A673 (cell line): ENCODE measurements around the gene JAML.

Source experiments
- CTCF ChIP-seq: fragments of 300-800, 200-600 bp; sonication (generic); conservative IDR thresholded peaks from 2 replicates; pipeline ENCODE4 v1.5.1; 2017; ENCODE audit warnings: low read depth, mild to moderate bottlenecking, antibody characterized with exemption, low read length, moderate library complexity, mixed read lengths
- EZH2 ChIP-seq: fragments of 200-600 bp; sonication (generic); IDR thresholded peaks from 2 replicates; pipeline ENCODE4 v1.6.1; 2017; ENCODE audit warnings: borderline replicate concordance, low read depth, mild to moderate bottlenecking, mixed read lengths, antibody characterized with exemption, low read length; ENCODE audit not compliant: poor library complexity, severe bottlenecking

DNA sequence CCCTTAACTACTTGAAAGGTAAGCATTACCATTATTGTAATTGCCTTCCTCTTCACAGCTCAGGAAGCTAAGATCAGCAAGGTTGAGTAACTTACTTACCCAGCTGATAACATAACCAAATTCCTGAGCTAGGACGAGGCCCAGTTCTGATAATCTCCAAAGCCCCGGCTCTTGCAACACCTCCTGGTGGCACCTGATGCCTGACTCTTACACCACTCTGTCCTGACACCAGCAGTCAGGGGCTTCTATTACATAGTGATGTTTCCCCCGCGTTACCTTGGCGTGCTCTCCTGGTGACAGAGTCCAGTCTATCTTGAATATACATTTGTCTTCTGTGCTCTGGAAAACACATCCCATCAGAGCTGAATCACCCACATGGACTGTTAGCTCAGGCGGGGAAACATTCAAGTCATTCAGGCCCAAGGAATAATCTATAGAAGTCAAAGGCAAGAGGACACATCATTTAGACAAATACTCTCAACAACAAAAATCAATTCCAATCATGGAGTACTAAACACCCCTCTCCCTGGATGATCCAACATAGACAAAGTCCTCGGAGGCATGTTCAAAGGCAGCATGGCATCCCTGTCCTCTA is 12.6 kb downstream of the JAML start:
- TF ChIP-seq EZH2 (no peak), CTCF (no peak)
